ENCODE data around the gene SPOCK1. TPM values are rescaled to one million over a fixed set of nuclear protein-coding genes. Genes with fewer than 3 reads are reported as not detected.

Gene SPOCK1
- polyA plus RNA-seq, 3 donors = 1.8 to 5.7 (median 2.1) TPM

DNA sequence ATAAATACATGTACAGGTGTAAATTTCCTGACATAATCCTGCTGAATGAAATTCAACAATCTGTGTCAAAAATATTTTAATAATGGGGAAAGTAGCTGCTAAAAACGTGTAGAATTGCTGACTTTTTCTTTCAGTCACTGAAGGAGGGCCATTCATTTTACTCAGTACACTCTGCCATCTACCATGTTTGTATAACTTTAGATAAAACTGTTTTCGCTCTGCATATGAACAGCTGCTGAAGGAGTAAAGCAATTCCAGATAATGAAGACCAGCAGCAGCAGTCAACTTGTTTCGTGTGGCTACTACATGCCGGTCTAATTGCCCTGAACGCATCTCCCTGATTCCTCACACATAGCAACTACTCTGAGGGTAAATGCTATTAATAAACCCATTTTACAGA lies 380.5 kb downstream of the SPOCK1 start:
- Histone ChIP-seq H2AFZ (ENCODE audit: insufficient read depth, low read depth, low read length, poor library complexity, severe bottlenecking) (no peak overlapping the region), H3K79me2 (ENCODE audit: insufficient read depth, low read length) (no peaks in the 10 kb centered on the region), H3K4me3 (replicated peaks in 1 of 3; ENCODE audit: low read depth in 2 of 3, low read length in 3 of 3) (no peak overlapping the region), H3K27ac (ENCODE audit: low read depth in 1 of 2, low read length in 2 of 2) (no peak overlapping the region), H3K4me2 (replicated peaks; ENCODE audit: extremely low read depth, low read length, poor library complexity, severe bottlenecking) (no peak overlapping the region), H3K9me3 (replicated peaks in 1 of 2; ENCODE audit: control insufficient read depth in 1 of 2, insufficient read depth in 1 of 2, low read length in 2 of 2) (no peaks in the 10 kb centered on the region), H3K9ac (ENCODE audit: insufficient read depth, low read length, poor library complexity, severe bottlenecking) (no peak overlapping the region), H3K36me3 (replicated peaks in 1 of 2; ENCODE audit: control insufficient read depth in 1 of 2, insufficient read depth in 2 of 2, low read length in 2 of 2) (no peaks in the 10 kb centered on the region), H3K27me3 (ENCODE audit: control insufficient read depth in 2 of 2, insufficient read depth in 2 of 2, low read length in 2 of 2) (no peaks in the 10 kb centered on the region), H3K4me1 (ENCODE audit: control insufficient read depth in 1 of 2, insufficient read depth in 2 of 2, low read length in 2 of 2) (no peaks in the 10 kb centered on the region), H4K20me1 (ENCODE audit: insufficient read depth, low read length) (no peaks in the 10 kb centered on the region)
- 94% methylated on average over 3 of the region's 5 CpGs for WGBS (ENCODE audit: insufficient coverage)
- Mint-ChIP-seq H3K9me3 (peaks cover 0 to 5% (median 0%) of the 10 kb centered on the region in 7 donors), H3K4me1 (peaks cover 4% of the 10 kb centered on the region), H3K27me3 (ENCODE audit: low read depth in 3 of 3) (peaks cover 0 to 2% (median 0%) of the 10 kb centered on the region in 3 donors), H3K36me3 (no peaks in the 10 kb centered on the region), H3K27ac (no peak overlapping the region), H3K4me3 (no peak overlapping the region)
- TF ChIP-seq CTCF (IDR thresholded peaks at IDR 0.05) = no peak
- intact Hi-C loops (cut with micrococcal nuclease) = no loop called here
- DNase-seq = no peak

GRCh38 chr5:137115152-137115551 lies 384.0 kb downstream of the SPOCK1 start:
- Mint-ChIP-seq H3K4me1 (peaks cover 4% of the 10 kb centered on the region), H3K4me3 (no peak overlapping the region), H3K27me3 (ENCODE audit: low read depth in 3 of 3) (peaks cover 2 to 5% (median 2%) of the 10 kb centered on the region in 3 donors), H3K36me3 (peaks cover 0 to 2% of the 10 kb centered on the region in 2 donors), H3K9me3 (peaks cover 0 to 5% (median 2%) of the 10 kb centered on the region in 7 donors), H3K27ac (no peak overlapping the region)
- Histone ChIP-seq H3K4me3 (replicated peaks in 1 of 3; ENCODE audit: low read depth in 2 of 3, low read length in 3 of 3) (no peak overlapping the region), H3K27me3 (ENCODE audit: control insufficient read depth in 2 of 2, insufficient read depth in 2 of 2, low read length in 2 of 2) (no peaks in the 10 kb centered on the region), H4K20me1 (ENCODE audit: insufficient read depth, low read length) (no peaks in the 10 kb centered on the region), H3K9ac (ENCODE audit: insufficient read depth, low read length, poor library complexity, severe bottlenecking) (no peak overlapping the region), H3K27ac (ENCODE audit: low read depth in 1 of 2, low read length in 2 of 2) (no peak overlapping the region), H3K9me3 (replicated peaks in 1 of 2; ENCODE audit: control insufficient read depth in 1 of 2, insufficient read depth in 1 of 2, low read length in 2 of 2) (no peaks in the 10 kb centered on the region), H2AFZ (ENCODE audit: insufficient read depth, low read depth, low read length, poor library complexity, severe bottlenecking) (no peak overlapping the region), H3K79me2 (ENCODE audit: insufficient read depth, low read length) (no peaks in the 10 kb centered on the region), H3K4me2 (replicated peaks; ENCODE audit: extremely low read depth, low read length, poor library complexity, severe bottlenecking) (no peak overlapping the region), H3K4me1 (ENCODE audit: control insufficient read depth in 1 of 2, insufficient read depth in 2 of 2, low read length in 2 of 2) (no peaks in the 10 kb centered on the region), H3K36me3 (replicated peaks in 1 of 2; ENCODE audit: control insufficient read depth in 1 of 2, insufficient read depth in 2 of 2, low read length in 2 of 2) (no peaks in the 10 kb centered on the region)
- no peak for DNase-seq
- intact Hi-C loops (cut with micrococcal nuclease) = no loop called here
- WGBS (ENCODE audit: insufficient coverage) = 20% methylated on average over 2 of the region's 6 CpGs
- no peak for TF ChIP-seq CTCF (IDR thresholded peaks at IDR 0.05)
